ENCODE results near the gene TMEM135.

TMEM135 gene

GRCh38 chr11:87301785-87302540 is 264.2 kb downstream of the TMEM135 start:
- no peak for DNase-seq (ENCODE audit: low read depth)

- DNase-seq (ENCODE audit: low read depth), result no peak
Observed at GRCh38 chr11:87304412-87304811, 266.7 kb downstream of the TMEM135 start.

DNA sequence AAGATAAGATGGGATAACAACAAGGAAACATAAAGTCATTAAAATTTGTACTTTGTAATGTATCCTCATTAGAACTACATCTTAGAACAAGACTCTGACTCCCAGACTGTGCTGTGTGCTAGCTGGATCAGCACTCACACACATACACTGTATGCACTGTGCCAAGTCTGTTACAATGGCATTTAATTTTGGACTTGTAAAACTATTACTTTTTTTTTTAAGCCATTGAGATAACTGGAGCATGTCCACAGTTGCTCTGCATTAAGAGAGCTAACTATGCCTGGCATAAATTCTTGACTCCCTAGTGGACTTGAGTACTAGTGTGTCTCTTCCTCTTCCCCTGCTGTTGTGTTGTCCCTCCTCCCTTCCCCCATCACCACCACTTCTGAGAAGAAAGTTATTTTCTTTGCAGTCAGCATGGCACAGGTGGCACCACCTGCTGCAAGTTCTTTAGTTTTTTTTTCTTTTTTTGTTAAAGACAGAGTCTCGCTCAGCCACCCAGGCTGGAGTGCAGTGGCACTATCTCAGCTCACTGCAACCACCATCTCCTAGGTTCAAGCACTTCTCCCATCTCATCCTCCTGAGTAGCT is 268.6 kb downstream of the TMEM135 start:
- DNase-seq (ENCODE audit: low read depth), result no peak

GRCh38 chr11:87307101-87307500 is 269.4 kb downstream of the TMEM135 start:
- DNase-seq (ENCODE audit: low read depth), result no peak

DNA sequence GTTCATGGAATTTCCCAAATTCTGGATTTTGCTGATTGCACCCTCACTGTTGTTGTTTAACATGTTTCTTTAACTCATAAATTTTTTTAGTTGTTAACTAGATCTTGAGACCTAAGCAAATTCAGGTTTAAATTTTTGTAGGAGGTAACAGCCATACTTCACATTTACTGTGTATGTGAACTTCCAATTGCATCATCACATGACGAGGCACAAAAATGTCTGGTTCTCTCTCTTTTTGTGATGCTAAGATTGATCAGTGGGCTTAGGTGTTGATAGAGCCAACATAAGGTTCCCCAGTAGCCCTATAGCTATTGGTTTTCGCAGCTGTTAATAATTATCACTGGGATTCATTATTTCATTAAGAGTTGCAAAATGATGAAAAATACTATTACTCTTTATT is 277.5 kb downstream of the TMEM135 start:
- no peak for DNase-seq (ENCODE audit: low read depth)

- DNase-seq (ENCODE audit: low read depth), result no peak
Observed at GRCh38 chr11:87316491-87316890, 278.8 kb downstream of the TMEM135 start.

GRCh38 chr11:87317441-87317840 is 279.7 kb downstream of the TMEM135 start:
- DNase-seq (ENCODE audit: low read depth), result no peak

DNA sequence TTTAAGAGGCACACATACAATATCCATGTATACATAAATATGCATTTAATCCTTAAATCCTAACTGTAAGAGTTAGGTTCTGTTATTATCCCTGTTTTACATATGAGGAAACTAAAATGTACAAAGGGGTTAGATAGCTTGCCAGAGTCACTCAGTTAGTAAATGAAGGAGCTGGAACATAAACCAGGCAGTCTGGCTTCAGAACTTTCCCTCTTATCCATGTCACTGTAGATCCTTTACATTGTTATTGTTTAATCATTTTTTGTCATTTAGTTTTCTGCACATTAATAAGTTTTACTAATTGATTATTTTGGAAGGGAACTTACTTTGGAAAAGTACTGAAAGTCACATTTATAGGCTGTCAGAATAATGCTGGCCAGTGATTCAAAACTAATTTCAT is 282.4 kb downstream of the TMEM135 start:
- no peak for DNase-seq (ENCODE audit: low read depth)

- DNase-seq (ENCODE audit: low read depth), result no peak
Observed at GRCh38 chr11:87322568-87322967, 284.8 kb downstream of the TMEM135 start.

GRCh38 chr11:87323899-87324298 is 286.2 kb downstream of the TMEM135 start:
- no peak for DNase-seq (ENCODE audit: low read depth)

- DNase-seq (ENCODE audit: low read depth), result no peak
Observed at GRCh38 chr11:87324817-87325489, 287.2 kb downstream of the TMEM135 start.

- DNase-seq (ENCODE audit: low read depth), result no peak
Observed at GRCh38 chr11:87325490-87325872, 287.7 kb downstream of the TMEM135 start.

- no peak for DNase-seq (ENCODE audit: low read depth)
Observed at GRCh38 chr11:87326594-87326993, 288.9 kb downstream of the TMEM135 start.

GRCh38 chr11:87329172-87329571 is 291.4 kb downstream of the TMEM135 start:
- no peak for DNase-seq (ENCODE audit: low read depth)

DNA sequence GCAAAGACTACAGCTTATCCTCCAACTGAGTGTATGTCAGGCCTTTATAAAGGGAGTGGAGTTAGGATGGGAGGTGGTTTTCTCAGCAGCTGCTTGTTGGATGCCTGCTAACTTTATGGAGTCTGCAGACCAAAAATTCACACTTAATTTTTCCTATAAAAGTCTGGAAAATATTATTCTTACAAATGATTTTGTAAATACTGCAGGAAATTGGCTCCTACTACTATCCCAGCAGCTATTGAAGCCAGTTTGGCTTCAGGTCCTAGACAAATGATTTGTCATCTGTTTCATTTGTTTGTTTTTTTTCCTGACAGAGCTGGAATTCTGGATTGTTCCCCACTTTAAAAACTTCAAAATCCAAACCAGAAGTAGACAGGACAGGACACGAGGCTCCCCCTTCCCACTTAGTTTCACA is 292.5 kb downstream of the TMEM135 start:
- DNase-seq (ENCODE audit: low read depth), result no peak

DNA sequence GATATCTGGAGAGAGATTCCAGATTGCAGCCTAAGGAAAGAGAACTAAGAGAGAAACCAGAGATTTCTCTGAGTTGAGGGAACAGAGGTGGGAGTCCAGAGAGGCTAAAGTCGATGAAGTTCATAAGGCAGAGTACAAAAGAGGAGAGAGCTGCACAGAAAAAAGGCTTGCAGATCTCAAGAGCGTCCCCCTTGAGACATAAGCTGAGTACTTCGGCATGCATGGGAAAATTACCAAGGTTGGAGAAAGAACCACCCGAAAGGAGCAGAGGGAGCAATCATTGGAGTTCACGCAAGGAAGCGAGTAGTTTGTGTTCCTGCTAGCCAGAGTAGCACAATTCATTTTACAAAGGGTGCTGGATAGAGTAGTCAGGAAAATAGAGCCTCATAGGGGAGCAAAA is 293.5 kb downstream of the TMEM135 start:
- DNase-seq (ENCODE audit: low read depth), result no peak

- DNase-seq (ENCODE audit: low read depth), result no peak
Observed at GRCh38 chr11:87338046-87338639, 300.4 kb downstream of the TMEM135 start.

DNA sequence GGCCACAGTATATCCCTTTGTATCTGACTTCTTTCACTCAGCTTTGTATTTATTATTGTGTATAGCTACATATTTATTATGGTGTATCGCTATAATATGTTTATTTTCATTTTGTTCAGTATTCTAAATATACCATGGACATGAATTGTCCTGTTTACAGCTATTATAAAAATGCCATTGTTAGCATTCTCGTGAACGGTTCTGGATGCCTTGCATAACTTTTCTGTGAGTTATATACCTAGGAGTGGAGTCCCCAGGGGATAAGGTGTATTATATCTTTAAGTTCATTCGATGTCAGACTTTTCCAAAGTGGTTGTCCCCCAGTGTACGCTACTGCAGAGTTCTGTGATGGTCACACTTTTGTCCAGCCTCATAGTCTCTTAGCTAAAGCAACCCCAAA is 301.7 kb downstream of the TMEM135 start:
- DNase-seq (ENCODE audit: low read depth), result no peak

DNA sequence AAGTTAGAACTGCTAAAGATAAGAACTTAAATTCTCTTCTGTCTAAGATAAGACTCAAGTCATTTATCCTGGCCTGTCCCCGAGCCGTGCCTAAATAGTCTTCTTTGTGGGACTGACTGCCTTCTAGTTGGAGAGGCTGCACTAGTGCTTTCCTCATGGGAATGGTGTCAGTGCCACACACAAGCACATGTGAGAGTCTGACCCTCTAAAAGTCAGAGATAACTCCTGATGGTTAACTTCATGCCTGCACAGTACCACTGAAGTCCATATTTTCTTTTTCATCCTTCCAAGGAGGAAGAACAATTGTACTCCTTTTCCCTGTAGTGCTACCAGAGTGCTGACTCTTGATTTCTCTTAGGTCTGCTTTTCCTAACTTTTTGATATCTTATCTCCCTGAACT is 309.7 kb downstream of the TMEM135 start:
- no peak for DNase-seq (ENCODE audit: low read depth)

DNA sequence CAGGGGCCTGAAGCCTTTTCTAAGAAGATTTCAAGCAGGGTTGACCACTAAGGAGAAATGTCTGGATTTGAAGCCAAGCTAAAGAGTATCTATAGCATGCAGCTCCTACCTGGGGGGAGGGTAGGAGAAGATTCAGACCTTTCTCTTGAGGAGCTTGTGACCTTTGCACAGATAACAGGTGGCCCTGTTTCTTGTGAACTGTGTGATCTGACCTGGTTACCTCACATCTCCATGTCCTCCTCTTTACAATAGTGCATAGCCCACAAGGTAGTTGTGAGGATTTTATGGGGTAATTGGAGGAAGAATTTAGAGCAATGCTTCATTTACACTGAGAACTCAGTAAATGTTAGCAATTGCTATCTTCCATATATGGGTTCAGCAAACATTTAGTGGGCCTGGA is 310.1 kb downstream of the TMEM135 start:
- DNase-seq (ENCODE audit: low read depth), result no peak

GRCh38 chr11:87351676-87352075 is 313.9 kb downstream of the TMEM135 start:
- no peak for DNase-seq (ENCODE audit: low read depth)

DNA sequence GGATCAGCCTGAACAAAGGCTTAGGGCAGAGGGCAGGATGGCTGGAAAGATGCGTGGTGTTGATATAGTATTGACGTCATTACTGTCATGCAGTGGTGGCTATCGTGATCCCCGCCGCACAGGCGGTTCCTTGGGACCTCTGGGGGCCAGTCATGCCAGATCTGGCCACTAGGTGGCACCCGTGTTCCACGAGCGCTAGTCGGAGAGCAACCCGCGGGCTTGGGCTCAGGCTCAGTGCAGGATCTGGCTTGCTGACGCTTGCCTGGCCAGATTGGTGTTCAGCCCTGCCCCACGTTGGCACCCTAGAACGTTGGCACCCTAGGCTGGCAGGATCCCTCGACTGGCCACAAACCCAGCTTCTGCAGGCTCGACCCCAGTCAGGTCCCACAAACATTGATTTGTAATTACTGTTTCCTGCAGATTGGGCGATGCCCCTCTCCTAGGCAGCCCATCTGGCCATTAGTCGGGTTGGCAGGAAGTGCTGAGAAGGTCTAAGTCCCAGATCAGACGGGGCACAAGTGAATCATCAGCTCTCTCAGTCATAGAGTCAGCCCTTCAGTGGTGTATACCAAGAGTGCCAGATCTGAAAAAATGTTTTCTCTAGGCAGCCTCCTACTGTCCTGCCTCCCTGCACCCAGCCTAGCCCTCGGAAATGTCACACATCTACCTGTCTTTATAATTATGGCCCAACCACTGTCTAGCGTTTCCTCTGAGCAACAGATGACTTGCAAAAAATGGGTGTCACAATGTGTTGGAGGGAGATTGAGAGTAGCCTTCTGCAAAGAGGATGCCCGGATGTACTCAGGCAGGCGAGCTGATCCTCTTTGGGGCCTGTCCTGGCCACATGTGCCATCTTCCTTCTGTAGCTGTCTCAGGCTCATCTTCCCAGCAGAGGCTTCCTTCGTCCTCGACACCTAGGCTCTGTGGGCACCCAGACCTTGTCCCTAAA is 315.3 kb downstream of the TMEM135 start:
- DNase-seq (ENCODE audit: low read depth), result peak; percentile 74

Measured in stromal cell of bone marrow (primary cell).